ENCODE data around the gene SLC9A3.
A peak's percentile ranks its signal among the peaks of the same experiment; 100 is the strongest.

The SLC9A3 gene

GRCh38 chr5:505951-506525, 18.2 kb downstream of the SLC9A3 start:
- no peak for DNase-seq (ENCODE audit: low spot score)

- no peak for DNase-seq (ENCODE audit: low spot score)
These were observed 19.7 kb downstream of the SLC9A3 start for GRCh38 chr5:504326-505154.

- no peak for DNase-seq (ENCODE audit: low spot score)
These were observed 21.7 kb downstream of the SLC9A3 start for GRCh38 chr5:502325-503079.

GRCh38 chr5:501831-502184, 22.4 kb downstream of the SLC9A3 start:
- DNase-seq (ENCODE audit: low spot score): peak; percentile 2

- no peak for DNase-seq (ENCODE audit: low spot score)
These were observed 23.0 kb downstream of the SLC9A3 start for GRCh38 chr5:501105-501830.

- DNase-seq (ENCODE audit: low spot score): no peak
These were observed 23.8 kb downstream of the SLC9A3 start for GRCh38 chr5:500491-500890.

GRCh38 chr5:499233-500209, 24.7 kb downstream of the SLC9A3 start:
- no peak for DNase-seq (ENCODE audit: low spot score)

- no peak for DNase-seq (ENCODE audit: low spot score)
These were observed 26.3 kb downstream of the SLC9A3 start for GRCh38 chr5:497871-498509.

- no peak for DNase-seq (ENCODE audit: low spot score)
These were observed 27.1 kb downstream of the SLC9A3 start for GRCh38 chr5:497090-497700.

- no peak for DNase-seq (ENCODE audit: low spot score)
These were observed 28.2 kb downstream of the SLC9A3 start for GRCh38 chr5:496028-496427.

GRCh38 chr5:494667-495255, 29.5 kb downstream of the SLC9A3 start:
- no peak for DNase-seq (ENCODE audit: low spot score)

- no peak for DNase-seq (ENCODE audit: low spot score)
These were observed 30.5 kb downstream of the SLC9A3 start for GRCh38 chr5:493758-494157.

- DNase-seq (ENCODE audit: low spot score): no peak
These were observed 31.0 kb downstream of the SLC9A3 start for GRCh38 chr5:493119-493701.

- no peak for DNase-seq (ENCODE audit: low spot score)
These were observed 31.8 kb downstream of the SLC9A3 start for GRCh38 chr5:492314-492893.

GRCh38 chr5:491856-492155, 32.4 kb downstream of the SLC9A3 start:
- no peak for DNase-seq (ENCODE audit: low spot score)

GRCh38 chr5:491119-491855, 33.0 kb downstream of the SLC9A3 start:
- DNase-seq (ENCODE audit: low spot score): no peak

GRCh38 chr5:490116-491106, 33.8 kb downstream of the SLC9A3 start:
- DNase-seq (ENCODE audit: low spot score): no peak

Data from COLO829 (cell line).